Activated gamma-delta T cell treated with anti-CD3 and anti-CD28 coated beads, Interleukin-2, amount 50 U/mL, for 16 hours (primary cell): Measurements from ENCODE around the gene RSPO4.

ENCODE experiments used
- DNase-seq: peaks from one replicate; pipeline ENCODE4 v3.0.0-alpha.2; 2020; ENCODE audit warnings: low read depth

Gene RSPO4

GRCh38 chr20:967796-968742 is 34.0 kb downstream of the RSPO4 start:
- no peak for DNase-seq

GRCh38 chr20:965956-966355 is 36.2 kb downstream of the RSPO4 start:
- no peak for DNase-seq

GRCh38 chr20:963795-964194 is 38.3 kb downstream of the RSPO4 start:
- no peak for DNase-seq

GRCh38 chr20:962683-963082 is 39.4 kb downstream of the RSPO4 start:
- no peak for DNase-seq

- no peak for DNase-seq
These were observed 39.9 kb downstream of the RSPO4 start for GRCh38 chr20:962223-962622.

GRCh38 chr20:961768-962167 is 40.3 kb downstream of the RSPO4 start:
- no peak for DNase-seq

GRCh38 chr20:959996-960615 is 42.0 kb downstream of the RSPO4 start:
- DNase-seq, result no peak

- no peak for DNase-seq
These were observed 42.9 kb downstream of the RSPO4 start for GRCh38 chr20:958936-959815.

- DNase-seq, result no peak
These were observed 44.6 kb downstream of the RSPO4 start for GRCh38 chr20:957544-957943.

- peak; percentile 57 for DNase-seq
These were observed 45.7 kb downstream of the RSPO4 start for GRCh38 chr20:956330-956951.

- no peak for DNase-seq
These were observed 46.5 kb downstream of the RSPO4 start for GRCh38 chr20:955656-956055.

- DNase-seq, result no peak
These were observed 47.0 kb downstream of the RSPO4 start for GRCh38 chr20:955111-955510.

GRCh38 chr20:953742-954141 is 48.4 kb downstream of the RSPO4 start:
- no peak for DNase-seq

GRCh38 chr20:952196-952795 is 49.8 kb downstream of the RSPO4 start:
- DNase-seq, result no peak

- no peak for DNase-seq
These were observed 50.5 kb downstream of the RSPO4 start for GRCh38 chr20:951384-952169.

GRCh38 chr20:949717-950116 is 52.4 kb downstream of the RSPO4 start:
- no peak for DNase-seq

- no peak for DNase-seq
These were observed 55.3 kb downstream of the RSPO4 start for GRCh38 chr20:946826-947225.

GRCh38 chr20:945841-946240 is 56.3 kb downstream of the RSPO4 start:
- no peak for DNase-seq

- DNase-seq, result no peak
These were observed 57.2 kb downstream of the RSPO4 start for GRCh38 chr20:944774-945410.

GRCh38 chr20:944148-944547 is 58.0 kb downstream of the RSPO4 start:
- DNase-seq, result no peak
